Fibroblast of peridontal ligament (primary cell): ENCODE measurements around the gene TMEM239.
A peak's percentile ranks its signal among the peaks of the same experiment; 100 is the strongest.
"Not testable (repeated sequence)": the region's sequence is repeated elsewhere in the genome, so short reads cannot be mapped to it uniquely, and the experiment has no call there.

ENCODE experiments used
- DNase-seq: peaks from one replicate; pipeline ENCODE4 v3.0.0-alpha.2; 2010; ENCODE audit errors: extremely low read depth

Gene TMEM239

DNA sequence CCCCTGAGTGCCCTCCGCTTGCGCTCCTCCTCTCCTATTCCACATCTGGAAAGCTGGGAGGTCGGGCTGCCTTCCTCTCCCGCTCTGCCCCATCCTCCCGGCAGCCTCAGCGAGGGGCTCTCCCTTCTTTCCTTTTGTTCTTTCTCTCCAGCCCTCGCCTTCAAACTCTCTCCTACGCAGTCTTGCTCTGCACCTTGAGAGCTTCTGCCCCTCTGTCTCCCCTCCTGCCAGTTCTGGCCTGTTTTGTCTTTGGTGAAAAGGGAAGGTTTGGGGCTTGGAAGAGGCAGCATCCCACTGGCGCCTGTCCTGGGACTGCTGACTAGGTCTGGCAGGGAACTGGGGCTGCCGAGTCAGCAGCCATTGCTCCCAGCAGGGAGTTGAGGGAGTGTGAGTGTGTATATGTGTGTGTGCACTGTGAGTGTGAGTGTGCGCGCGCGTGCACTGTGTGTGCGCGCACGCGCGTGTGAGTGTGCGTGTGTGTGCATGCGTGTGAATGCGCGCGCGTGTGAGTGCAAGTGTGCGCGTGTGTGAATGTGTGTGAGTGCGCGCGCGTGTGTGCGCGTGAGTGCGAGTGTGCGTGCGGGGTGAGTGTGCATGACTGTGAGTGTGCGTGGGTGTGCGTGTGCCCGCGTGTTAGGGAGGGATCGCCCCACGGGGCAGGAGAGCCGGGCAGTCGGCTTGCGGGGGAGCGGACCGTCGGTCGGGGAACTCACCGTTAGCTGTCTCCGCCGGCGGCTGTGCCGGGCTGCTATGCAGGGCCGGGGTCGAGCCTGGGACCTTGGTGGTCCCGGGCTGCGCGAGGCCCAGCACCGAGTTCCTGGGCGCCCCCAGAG lies 16.3 kb upstream of the TMEM239 start:
- peak; percentile 25 for DNase-seq

DNA sequence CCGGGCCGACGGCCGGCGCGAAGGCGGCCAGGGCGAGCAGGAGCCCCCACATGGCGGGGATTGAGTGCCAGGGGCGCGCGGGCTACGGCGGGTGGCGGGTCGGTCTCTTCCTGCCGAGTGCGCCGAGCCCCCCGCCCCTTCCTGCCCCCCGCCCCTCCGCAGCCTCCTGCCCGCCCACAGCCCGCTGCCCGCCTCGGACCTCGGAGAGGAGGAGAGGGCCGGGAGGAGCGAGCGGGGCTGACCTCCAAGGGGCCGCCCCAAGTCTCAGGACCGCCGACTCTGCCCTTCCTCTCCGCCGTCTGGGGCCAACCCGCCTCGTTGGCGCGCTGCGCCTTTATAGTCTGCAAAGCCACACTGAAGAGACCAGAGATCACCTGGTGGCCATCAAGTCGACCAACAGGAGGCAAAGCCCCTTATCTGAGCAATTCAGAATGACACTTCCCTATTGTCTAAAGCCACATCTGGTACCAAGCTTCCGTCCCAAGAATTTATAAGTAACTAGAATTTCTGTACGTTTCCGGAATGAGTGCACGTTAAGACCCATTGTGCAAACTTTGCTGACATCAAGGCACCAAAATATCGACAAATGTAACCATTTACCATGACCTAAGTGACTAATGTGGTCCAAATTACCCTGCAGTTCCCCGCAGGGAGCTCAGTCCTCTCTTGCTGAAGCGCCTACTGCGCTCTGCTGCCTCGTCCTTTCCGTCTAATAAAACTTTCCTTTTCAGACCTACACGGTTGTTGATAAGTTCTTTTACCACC lies 15.5 kb upstream of the TMEM239 start, which contains the start of gene CPXM1:
Gene CPXM1 (minus strand): TSS at position 107 of the 765 bp plus-strand sequence. CDS start 55 bp downstream, at position 52.
- no peak for DNase-seq

DNA sequence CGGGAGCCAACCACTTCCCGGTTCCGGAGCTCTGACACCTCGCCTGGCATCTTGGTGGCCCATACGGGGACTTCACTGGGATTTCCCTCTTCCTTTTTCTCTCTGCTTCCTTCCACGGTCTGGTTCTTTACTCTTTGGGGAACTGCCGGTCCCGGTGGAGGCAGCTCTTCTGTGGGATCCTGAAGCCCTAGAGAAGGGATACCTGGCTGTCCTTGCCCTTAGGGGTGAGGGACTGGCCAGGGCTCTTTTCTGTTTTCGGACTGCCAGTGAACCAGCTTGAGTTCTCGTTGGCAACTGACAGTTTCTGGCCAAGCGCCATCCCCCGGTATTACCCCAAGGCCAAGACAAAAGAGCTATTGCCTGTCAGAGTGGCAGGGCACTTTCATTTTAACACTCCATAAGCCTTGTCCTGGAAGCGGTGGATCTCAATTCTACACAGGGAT lies 14.9 kb upstream of the TMEM239 start:
- DNase-seq: no peak

- DNase-seq: no peak
Measured at GRCh38 chr20:2804041-2804828, 11.9 kb upstream of the TMEM239 start.

- DNase-seq: no peak
Measured at GRCh38 chr20:2804852-2805688, 11.1 kb upstream of the TMEM239 start.

- no peak for DNase-seq
Measured at GRCh38 chr20:2805689-2806350, 10.3 kb upstream of the TMEM239 start.

- DNase-seq: no peak
Measured at GRCh38 chr20:2806351-2806701, 9.8 kb upstream of the TMEM239 start.

DNA sequence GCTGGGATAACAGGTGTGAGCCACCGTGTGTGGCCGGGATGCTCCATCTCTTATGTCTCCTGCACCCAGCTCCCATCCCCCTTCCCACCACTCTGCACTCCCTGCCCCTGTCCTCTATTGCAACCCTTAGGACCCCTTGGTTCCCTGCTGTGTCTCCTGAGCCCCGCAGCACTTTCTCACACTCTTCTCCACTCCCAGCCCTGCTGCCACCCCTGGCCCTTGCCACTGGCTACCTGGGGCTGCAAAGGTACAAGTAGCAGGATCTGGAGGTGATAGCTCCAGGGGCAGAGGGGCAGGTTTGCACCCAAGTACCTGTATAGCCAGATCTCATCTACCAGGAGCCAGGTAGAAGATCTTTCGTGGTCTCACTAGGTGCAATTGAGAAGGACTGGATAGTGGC lies 9.1 kb upstream of the TMEM239 start:
- no peak for DNase-seq

- DNase-seq: not testable (repeated sequence)
Measured at GRCh38 chr20:2807929-2808328, 8.2 kb upstream of the TMEM239 start.

- no peak for DNase-seq
Measured at GRCh38 chr20:2809690-2810089, 6.5 kb upstream of the TMEM239 start.

GRCh38 chr20:2812189-2812588 lies 4.0 kb upstream of the TMEM239 start:
- DNase-seq: no peak

DNA sequence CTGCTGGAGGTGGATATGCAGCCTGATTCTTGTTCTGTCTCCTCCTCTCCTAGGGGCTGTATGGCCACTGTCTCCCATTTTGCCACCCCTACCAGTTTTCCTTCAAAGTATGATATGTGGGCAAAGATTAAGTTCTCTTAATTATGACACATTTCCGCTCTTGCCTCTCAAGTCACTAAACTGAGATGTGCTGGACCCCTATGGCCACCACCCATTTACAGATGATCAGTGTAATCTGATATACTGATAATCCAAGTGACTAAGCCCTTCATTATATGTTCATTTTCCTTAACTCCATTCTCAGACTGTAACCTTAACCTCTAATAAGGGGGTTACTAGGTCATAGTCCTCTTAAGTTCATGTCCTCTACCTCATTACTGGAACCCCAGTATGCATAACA lies 2.1 kb upstream of the TMEM239 start:
- no peak for DNase-seq

- DNase-seq: peak; percentile 99
Measured at GRCh38 chr20:2814587-2815051, 1.5 kb upstream of the TMEM239 start, which contains the start of gene C20orf141. TSS of gene C20orf141 (plus strand) at chr20:2814987. CDS start at chr20:2815185, 198 bp downstream.

DNA sequence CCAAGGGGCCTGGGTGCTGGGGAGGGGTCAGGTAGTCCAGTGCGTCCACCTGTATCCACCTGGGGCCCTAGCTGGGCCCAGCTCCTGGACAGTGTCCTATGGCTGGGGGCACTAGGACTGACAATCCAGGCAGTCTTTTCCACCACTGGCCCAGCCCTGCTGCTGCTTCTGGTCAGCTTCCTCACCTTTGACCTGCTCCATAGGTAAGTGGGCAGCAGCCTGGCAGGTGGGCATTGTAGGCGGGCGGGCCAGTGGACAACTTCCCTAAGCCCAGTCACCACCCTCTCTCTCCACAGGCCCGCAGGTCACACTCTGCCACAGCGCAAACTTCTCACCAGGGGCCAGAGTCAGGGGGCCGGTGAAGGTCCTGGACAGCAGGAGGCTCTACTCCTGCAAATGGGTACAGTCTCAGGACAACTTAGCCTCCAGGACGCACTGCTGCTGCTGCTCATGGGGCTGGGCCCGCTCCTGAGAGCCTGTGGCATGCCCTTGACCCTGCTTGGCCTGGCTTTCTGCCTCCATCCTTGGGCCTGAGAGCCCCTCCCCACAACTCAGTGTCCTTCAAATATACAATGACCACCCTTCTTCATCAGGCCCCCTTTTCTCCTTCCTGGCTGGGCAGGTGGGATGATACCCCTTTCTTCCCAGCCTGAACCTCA lies 793 bp upstream of the TMEM239 start:
- DNase-seq: no peak

DNA sequence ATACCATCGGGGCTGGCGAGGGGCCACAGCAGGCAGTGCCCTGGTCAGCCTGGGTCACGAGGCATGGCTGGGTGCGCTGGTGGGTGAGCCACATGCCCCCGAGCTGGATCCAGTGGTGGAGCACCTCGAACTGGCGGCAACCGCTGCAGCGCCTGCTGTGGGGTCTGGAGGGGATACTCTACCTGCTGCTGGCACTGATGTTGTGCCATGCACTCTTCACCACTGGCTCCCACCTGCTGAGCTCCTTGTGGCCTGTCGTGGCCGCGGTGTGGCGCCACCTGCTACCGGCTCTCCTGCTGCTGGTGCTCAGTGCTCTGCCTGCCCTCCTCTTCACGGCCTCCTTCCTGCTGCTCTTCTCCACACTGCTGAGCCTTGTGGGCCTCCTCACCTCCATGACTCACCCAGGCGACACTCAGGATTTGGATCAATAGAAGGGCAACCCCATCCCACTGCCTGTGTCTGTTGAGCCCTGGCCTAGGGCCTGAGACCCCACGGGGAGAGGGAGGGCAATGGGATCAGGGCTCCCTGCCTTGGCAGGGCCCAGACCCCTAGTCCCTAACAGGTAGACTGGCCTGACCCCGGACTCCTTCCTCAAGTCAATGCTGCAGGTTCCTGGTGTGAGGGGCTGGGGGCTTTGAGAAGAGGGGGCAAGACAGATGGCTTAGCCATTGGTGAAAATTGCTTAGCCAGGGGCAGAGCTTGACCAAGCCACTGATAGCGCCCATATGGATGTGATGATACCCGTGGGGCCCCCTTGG lies 598 bp downstream of the TMEM239 start:
- DNase-seq: no peak

DNA sequence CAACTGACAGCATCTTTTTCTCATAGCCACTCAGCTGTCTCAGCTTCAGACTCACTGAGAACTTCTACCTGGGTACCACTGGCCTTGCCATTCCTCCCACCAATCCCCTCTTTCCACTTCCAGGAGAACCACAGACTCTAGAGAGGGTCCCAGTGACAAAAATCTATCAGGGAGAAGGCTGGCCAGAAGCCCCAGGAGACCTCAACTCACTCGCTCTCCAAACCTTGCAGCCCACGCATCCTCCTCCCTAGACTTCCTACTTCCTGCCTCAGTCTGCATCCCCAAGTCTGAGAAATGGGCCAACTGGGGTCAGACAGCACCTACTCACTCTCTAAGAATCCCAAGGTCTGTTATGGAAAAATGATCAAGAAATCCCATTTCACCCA lies 1.2 kb downstream of the TMEM239 start:
- no peak for DNase-seq

GRCh38 chr20:2817891-2818595 lies 1.9 kb downstream of the TMEM239 start:
- no peak for DNase-seq

- peak; percentile 87 for DNase-seq
Measured at GRCh38 chr20:2820084-2820895, 4.1 kb downstream of the TMEM239 start.
